ENCODE measurements around the gene ISCA2. TPM values are rescaled to one million over a fixed set of nuclear protein-coding genes. Genes with fewer than 3 reads are reported as not detected.

Gene ISCA2
- total RNA-seq, 1 donor from 2014 or later: 37.2 TPM

- Mint-ChIP-seq H3K36me3 (ENCODE audit: insufficient read depth) (no peaks in the 10 kb centered on the region), H3K27me3 (peaks cover 6% of the 10 kb centered on the region), H3K4me1 (ENCODE audit: low read depth) (no peaks in the 10 kb centered on the region), H3K4me3 (ENCODE audit: low read depth) (no peak overlapping the region), H3K27ac (no peak overlapping the region), H3K9me3 (ENCODE audit: low read depth) (no peaks in the 10 kb centered on the region)
- no peak for DNase-seq (ENCODE audit: low spot score, unreplicated experiment)
- no peak for TF ChIP-seq CTCF (IDR thresholded peaks at IDR 0.05; ENCODE audit: unreplicated experiment)
These were observed 31.2 kb downstream of the ISCA2 start for GRCh38 chr14:74524812-74525135.

GRCh38 chr14:74525361-74525851 is 31.8 kb downstream of the ISCA2 start:
- no peaks in the 10 kb centered on the region for H3K4me1 Mint-ChIP-seq (ENCODE audit: low read depth)

GRCh38 chr14:74526854-74527585 is 33.5 kb downstream of the ISCA2 start:
- H3K9me3 Mint-ChIP-seq (ENCODE audit: low read depth): no peaks in the 10 kb centered on the region
- TF ChIP-seq CTCF (IDR thresholded peaks at IDR 0.05; ENCODE audit: unreplicated experiment): peak; percentile 43
- no peak overlapping the region for H3K4me3 Mint-ChIP-seq (ENCODE audit: low read depth)
- H3K36me3 Mint-ChIP-seq (ENCODE audit: insufficient read depth): no peaks in the 10 kb centered on the region
- peak overlapping the region; percentile 59 for H3K27ac Mint-ChIP-seq
- no peak for DNase-seq (ENCODE audit: low spot score, unreplicated experiment)
- H3K4me1 Mint-ChIP-seq (ENCODE audit: low read depth): no peaks in the 10 kb centered on the region
- H3K27me3 Mint-ChIP-seq: peaks cover 6% of the 10 kb centered on the region

More at GRCh38 chr14:74525361-74525851, 31.8 kb downstream of the ISCA2 start:
- no peaks in the 10 kb centered on the region for H3K9me3 Mint-ChIP-seq (ENCODE audit: low read depth)
- no peak for TF ChIP-seq CTCF (IDR thresholded peaks at IDR 0.05; ENCODE audit: unreplicated experiment)
- no peak overlapping the region for H3K4me3 Mint-ChIP-seq (ENCODE audit: low read depth)
- DNase-seq (ENCODE audit: low spot score, unreplicated experiment): no peak
- peak overlapping the region; percentile 49 for H3K27ac Mint-ChIP-seq
- peaks cover 6% of the 10 kb centered on the region for H3K27me3 Mint-ChIP-seq
- no peaks in the 10 kb centered on the region for H3K36me3 Mint-ChIP-seq (ENCODE audit: insufficient read depth)

- H3K36me3 Mint-ChIP-seq (ENCODE audit: insufficient read depth): no peaks in the 10 kb centered on the region
- H3K4me3 Mint-ChIP-seq (ENCODE audit: low read depth): no peak overlapping the region
- DNase-seq (ENCODE audit: low spot score, unreplicated experiment): no peak
- no peak for TF ChIP-seq CTCF (IDR thresholded peaks at IDR 0.05; ENCODE audit: unreplicated experiment)
- H3K4me1 Mint-ChIP-seq (ENCODE audit: low read depth): no peaks in the 10 kb centered on the region
- peaks cover 6% of the 10 kb centered on the region for H3K27me3 Mint-ChIP-seq
- H3K9me3 Mint-ChIP-seq (ENCODE audit: low read depth): no peaks in the 10 kb centered on the region
- H3K27ac Mint-ChIP-seq: no peak overlapping the region
These were observed 34.2 kb downstream of the ISCA2 start for GRCh38 chr14:74527736-74528280.

- H3K9me3 Mint-ChIP-seq (ENCODE audit: low read depth): no peaks in the 10 kb centered on the region
- TF ChIP-seq CTCF (IDR thresholded peaks at IDR 0.05; ENCODE audit: unreplicated experiment): no peak
- H3K27me3 Mint-ChIP-seq: peaks cover 6% of the 10 kb centered on the region
- DNase-seq (ENCODE audit: low spot score, unreplicated experiment): no peak
- no peaks in the 10 kb centered on the region for H3K4me1 Mint-ChIP-seq (ENCODE audit: low read depth)
- no peak overlapping the region for H3K27ac Mint-ChIP-seq
- H3K36me3 Mint-ChIP-seq (ENCODE audit: insufficient read depth): no peaks in the 10 kb centered on the region
- no peak overlapping the region for H3K4me3 Mint-ChIP-seq (ENCODE audit: low read depth)
These were observed 34.8 kb downstream of the ISCA2 start for GRCh38 chr14:74528406-74528805.
